Esophagus muscularis mucosa (tissue), 4 donors: ENCODE results near the gene SCFD2. TPM values are rescaled to one million over a fixed set of nuclear protein-coding genes. Genes with fewer than 3 reads are reported as not detected.

ENCODE experiments used
- DNase-seq: peaks from one replicate; pipeline ENCODE4 v3.0.0-alpha.2; 2017; ENCODE audit errors: extremely low spot score
- H3K27ac ChIP-seq, 4 donors: fragments of 200-600 bp; sonication (generic); replicated peaks in 1 of 4; 1 replicate in 3 of 4; 2 replicates in 1 of 4; pipeline ENCODE4 v1.5.1; 2016 to 2019; ENCODE audit warnings: mild to moderate bottlenecking in 1 of 4
- H3K27me3 ChIP-seq, 4 donors: fragments of 200-600 bp; sonication (generic); one replicate each; pipeline versions ENCODE4 v1.5.1 to v1.6.0; 2016 to 2019
- H3K36me3 ChIP-seq, 4 donors: fragments of 200-600 bp; sonication (generic); one replicate each; pipeline ENCODE4 v1.5.1; 2016 to 2019
- H3K4me1 ChIP-seq, 4 donors: fragments of 200-600 bp; sonication (generic); one replicate each; pipeline ENCODE4 v1.5.1; 2016 to 2019
- H3K4me3 ChIP-seq, 4 donors: fragments of 200-600 bp; sonication (generic); 1 replicate in 2 of 4; 2 replicates in 2 of 4; pipeline ENCODE4 v1.5.1; 2016 to 2019; ENCODE audit warnings: mild to moderate bottlenecking in 4 of 4, moderate library complexity in 1 of 4
- H3K9me3 ChIP-seq, 4 donors: fragments of 200-600 bp; sonication (generic); 1 replicate in 3 of 4; 2 replicates in 1 of 4; pipeline ENCODE4 v1.5.1; 2016 to 2019
- EP300 ChIP-seq: sonication (generic); formaldehyde crosslinking; IDR thresholded peaks from one replicate; pipeline ENCODE4 v1.6.1; 2017; ENCODE audit warnings: antibody characterized with exemption
- POLR2A ChIP-seq: fragments of 450-650 bp; IDR thresholded peaks from one replicate; pipeline ENCODE4 v1.6.1; 2017; ENCODE audit warnings: antibody characterized with exemption, moderate library complexity, mild to moderate bottlenecking, low read depth
- POLR2AphosphoS5 ChIP-seq, 2 donors: sonication (generic); formaldehyde crosslinking; IDR thresholded peaks; one replicate each; pipeline ENCODE4 v1.6.1; 2017; ENCODE audit warnings: antibody characterized with exemption in 2 of 2
- WGBS: methylation state at CpG from one replicate; pipeline ENCODE4 v1.1.5; 2018; 5-methylcytosine and 5-hydroxymethylcytosine counted together
- intact Hi-C: fragments of 100-400 bp; cut with DNase I; formaldehyde crosslinking; loops from one replicate; pipeline ENCODE4 v1.15.1; 2023
- total RNA-seq, 4 donors: library from RNA; depleted of rRNA; stranded (reverse); fragments of >200 nt; gene quantifications; one replicate each; pipeline versions ENCODE4 v1.1.0 to v1.2.1, GENCODE V29; 2016
- TF ChIP-seq, protein P1 (sequence below), 3 experiments: fragments of 200-600 bp in 2 of 3; fragments of 450-650 bp in 1 of 3; sonication (generic) in 2 of 3; IDR thresholded peaks; one replicate each; pipeline ENCODE4 v1.5.1; 2017 to 2019; ENCODE audit warnings: antibody characterized with exemption in 3 of 3, mild to moderate bottlenecking in 2 of 3, moderate library complexity in 1 of 3

The SCFD2 gene
- total RNA-seq, 4 donors from 2014 or later, result 10.0 to 15.7 (median 12.7) TPM

DNA sequence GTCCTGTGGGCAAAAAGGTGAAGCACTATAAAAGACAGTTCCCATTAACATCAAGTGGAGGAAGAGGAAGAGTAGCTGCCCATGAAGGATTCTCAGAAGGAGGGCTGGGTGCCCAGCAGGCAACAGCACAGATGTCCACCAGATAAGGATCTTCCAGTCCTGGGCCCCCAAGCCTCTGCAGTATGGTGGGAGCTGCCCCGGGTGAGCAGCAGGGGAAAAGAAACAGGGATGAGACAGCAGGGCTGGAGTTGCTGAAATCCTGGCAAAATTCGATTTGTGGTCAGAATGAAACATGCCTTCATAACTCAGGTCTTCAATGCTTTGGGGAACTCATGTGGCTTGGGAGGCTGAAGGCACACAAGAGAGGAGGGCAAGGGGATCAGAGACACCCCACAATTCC, 409.2 kb downstream of the SCFD2 start:
- Histone ChIP-seq H3K9me3 (no peaks in the 10 kb centered on the region), H3K36me3 (no peaks in the 10 kb centered on the region), H3K27me3 (no peaks in the 10 kb centered on the region), H3K4me1 (peaks cover 15 to 23% (median 20%) of the 10 kb centered on the region in 4 donors), H3K27ac (no peak overlapping the region), H3K4me3 (no peak overlapping the region)
- TF ChIP-seq, protein P1, sequence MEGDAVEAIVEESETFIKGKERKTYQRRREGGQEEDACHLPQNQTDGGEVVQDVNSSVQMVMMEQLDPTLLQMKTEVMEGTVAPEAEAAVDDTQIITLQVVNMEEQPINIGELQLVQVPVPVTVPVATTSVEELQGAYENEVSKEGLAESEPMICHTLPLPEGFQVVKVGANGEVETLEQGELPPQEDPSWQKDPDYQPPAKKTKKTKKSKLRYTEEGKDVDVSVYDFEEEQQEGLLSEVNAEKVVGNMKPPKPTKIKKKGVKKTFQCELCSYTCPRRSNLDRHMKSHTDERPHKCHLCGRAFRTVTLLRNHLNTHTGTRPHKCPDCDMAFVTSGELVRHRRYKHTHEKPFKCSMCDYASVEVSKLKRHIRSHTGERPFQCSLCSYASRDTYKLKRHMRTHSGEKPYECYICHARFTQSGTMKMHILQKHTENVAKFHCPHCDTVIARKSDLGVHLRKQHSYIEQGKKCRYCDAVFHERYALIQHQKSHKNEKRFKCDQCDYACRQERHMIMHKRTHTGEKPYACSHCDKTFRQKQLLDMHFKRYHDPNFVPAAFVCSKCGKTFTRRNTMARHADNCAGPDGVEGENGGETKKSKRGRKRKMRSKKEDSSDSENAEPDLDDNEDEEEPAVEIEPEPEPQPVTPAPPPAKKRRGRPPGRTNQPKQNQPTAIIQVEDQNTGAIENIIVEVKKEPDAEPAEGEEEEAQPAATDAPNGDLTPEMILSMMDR (IDR thresholded peaks at IDR 0.05), result no peak
- no peak for TF ChIP-seq EP300
- TF ChIP-seq POLR2AphosphoS5 (IDR thresholded peaks at IDR 0.05), result no peak
- TF ChIP-seq POLR2A, result no peak
- intact Hi-C loops, result no loop called here
- WGBS, result 83% methylated on average over 2 of the region's 2 CpGs
- no peak for DNase-seq

DNA sequence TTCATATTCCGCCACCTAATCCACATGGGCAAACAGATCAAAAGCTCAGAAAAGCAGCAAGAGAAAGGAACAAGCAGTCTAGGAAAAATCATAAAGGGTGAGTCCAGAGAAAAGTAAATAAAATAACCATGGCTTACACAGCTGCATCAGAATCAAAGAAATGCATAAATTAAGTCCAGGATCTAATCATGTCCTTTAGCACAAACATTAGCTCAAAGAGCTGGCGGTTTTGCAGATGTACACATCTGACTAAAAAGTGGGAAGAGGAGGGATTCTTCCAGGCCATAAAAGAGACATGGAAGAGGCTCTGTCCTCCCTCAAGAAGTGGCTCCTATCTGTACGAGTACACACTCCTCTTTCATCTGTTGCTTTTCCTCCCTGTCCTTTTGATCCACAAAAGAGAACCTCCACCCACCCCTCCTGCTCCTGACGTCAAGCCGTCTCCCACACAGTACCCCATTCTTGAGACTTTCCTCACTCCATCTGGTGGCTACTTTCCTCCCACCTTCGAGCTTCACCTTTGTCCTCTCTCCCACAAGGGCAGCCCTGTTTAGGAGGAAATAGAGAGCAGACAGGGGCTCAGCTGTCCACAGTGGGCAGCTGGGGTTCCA, 411.2 kb downstream of the SCFD2 start:
- no peak for DNase-seq
- Histone ChIP-seq H3K36me3 (no peaks in the 10 kb centered on the region), H3K4me3 (no peak overlapping the region), H3K27ac (no peak overlapping the region), H3K27me3 (no peaks in the 10 kb centered on the region), H3K4me1 (peaks cover 15 to 22% (median 20%) of the 10 kb centered on the region in 4 donors), H3K9me3 (no peaks in the 10 kb centered on the region)
- 89% methylated on average over 6 of the region's 6 CpGs for WGBS
- intact Hi-C loops, result no loop called here
- no peak for TF ChIP-seq POLR2AphosphoS5 (IDR thresholded peaks at IDR 0.05)
- no peak for TF ChIP-seq EP300
- TF ChIP-seq, protein P1 (IDR thresholded peaks at IDR 0.05), result no peak
- no peak for TF ChIP-seq POLR2A

GRCh38 chr4:52952540-52952939, 413.3 kb downstream of the SCFD2 start:
- no peaks in the 10 kb centered on the region for H3K9me3 ChIP-seq
- no peaks in the 10 kb centered on the region for H3K36me3 ChIP-seq
- H3K27ac ChIP-seq, result no peak overlapping the region
- no peak overlapping the region for H3K4me3 ChIP-seq
- intact Hi-C loops, result no loop called here
- no peaks in the 10 kb centered on the region for H3K27me3 ChIP-seq
- no peak for DNase-seq
- TF ChIP-seq POLR2AphosphoS5 (IDR thresholded peaks at IDR 0.05), result no peak
- no peak for TF ChIP-seq EP300
- TF ChIP-seq, protein P1 (IDR thresholded peaks at IDR 0.05), result no peak
- TF ChIP-seq POLR2A, result no peak
- peaks cover 9 to 15% (median 10%) of the 10 kb centered on the region in 4 donors for H3K4me1 ChIP-seq

GRCh38 chr4:52951016-52951415, 414.8 kb downstream of the SCFD2 start:
- DNase-seq, result no peak
- Histone ChIP-seq H3K4me3 (no peak overlapping the region), H3K27ac (no peak overlapping the region), H3K9me3 (no peaks in the 10 kb centered on the region), H3K27me3 (no peaks in the 10 kb centered on the region), H3K4me1 (peaks cover 0 to under 1% (median 0%) of the 10 kb centered on the region in 4 donors), H3K36me3 (no peaks in the 10 kb centered on the region)
- intact Hi-C loops, result no loop called here
- TF ChIP-seq EP300 (no peak), POLR2AphosphoS5 (IDR thresholded peaks at IDR 0.05) (no peak), POLR2A (no peak)
- TF ChIP-seq, protein P1 (IDR thresholded peaks at IDR 0.05), result no peak
- 84% methylated on average over 3 of the region's 3 CpGs for WGBS

DNA sequence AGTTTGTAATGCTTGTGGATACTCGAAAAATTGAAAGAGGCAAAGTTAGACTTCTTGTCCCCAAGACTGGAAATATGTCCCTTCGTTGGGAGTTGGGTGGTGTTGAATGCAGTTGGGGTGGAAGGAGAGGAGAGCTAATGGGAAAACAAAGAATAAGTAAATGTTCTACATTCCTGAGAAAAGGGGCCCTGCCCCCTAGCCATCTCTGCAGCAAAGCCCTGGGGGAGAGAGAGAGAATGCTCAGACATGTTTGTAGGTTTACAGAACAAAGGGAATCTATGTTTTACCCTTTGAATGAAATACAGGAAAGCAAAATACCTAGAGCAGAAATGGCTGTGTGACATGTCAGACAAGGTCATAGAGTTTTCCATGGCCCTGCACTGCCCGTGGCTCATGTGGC, 415.6 kb downstream of the SCFD2 start:
- Histone ChIP-seq H3K4me3 (no peak overlapping the region), H3K27ac (no peak overlapping the region), H3K36me3 (no peaks in the 10 kb centered on the region), H3K4me1 (no peaks in the 10 kb centered on the region), H3K9me3 (no peaks in the 10 kb centered on the region), H3K27me3 (no peaks in the 10 kb centered on the region)
- no peak for DNase-seq
- WGBS, result 92% methylated on average over 3 of the region's 3 CpGs
- intact Hi-C loops, result no loop called here
- TF ChIP-seq POLR2A, result no peak
- TF ChIP-seq POLR2AphosphoS5 (IDR thresholded peaks at IDR 0.05), result no peak
- TF ChIP-seq, protein P1 (IDR thresholded peaks at IDR 0.05), result no peak
- no peak for TF ChIP-seq EP300
